Common myeloid progenitor, CD34-positive (primary cell): ENCODE data around the gene FAM53C. TPM values are rescaled to one million over a fixed set of nuclear protein-coding genes. Genes with fewer than 3 reads are reported as not detected.

Source experiments
- CTCF ChIA-PET: fragments of 350-600 bp; sonication (Branson Sonifier 250); formaldehyde crosslinking; loops from one replicate; lab custom pipeline; 2021; ENCODE audit warnings: antibody characterized with exemption; lab: Charles Lee
- POLR2A ChIA-PET: fragments of 350-600 bp; sonication (Branson Sonifier 250); formaldehyde crosslinking; loops from one replicate; lab custom pipeline; 2021; ENCODE audit warnings: antibody characterized with exemption; lab: Charles Lee
- DNase-seq, 3 donors: peaks; one replicate each; pipeline versions ENCODE4 v3.0.0 to v3.0.0-alpha.2; 2013
- H3K27ac ChIP-seq, 2 experiments: 1 replicate in 1 of 2; 2 replicates in 1 of 2; pipeline ENCODE4 v1.7.0; 2013; ENCODE audit warnings: inconsistent platforms in 2 of 2, low read length in 2 of 2, mild to moderate bottlenecking in 2 of 2, low read depth in 1 of 2, moderate library complexity in 1 of 2; ENCODE audit not compliant: severe bottlenecking in 2 of 2, insufficient read depth in 1 of 2, poor library complexity in 1 of 2
- H3K27me3 ChIP-seq, 5 experiments: replicated peaks in 2 of 5; 1 replicate in 3 of 5; 2 replicates in 2 of 5; pipeline versions ENCODE4 v1.6.1 to v1.7.0; 2013; ENCODE audit warnings: low read length in 4 of 5, mild to moderate bottlenecking in 2 of 5, moderate library complexity in 2 of 5, inconsistent platforms in 1 of 5; ENCODE audit not compliant: insufficient read depth in 5 of 5, control insufficient read depth in 4 of 5
- H3K36me3 ChIP-seq, 4 experiments: 1 replicate in 2 of 4; 2 replicates in 2 of 4; pipeline versions ENCODE4 v1.6.1 to v1.7.0; 2013; ENCODE audit warnings: low read length in 3 of 4, control low read depth in 1 of 4, mild to moderate bottlenecking in 1 of 4; ENCODE audit not compliant: control insufficient read depth in 4 of 4, insufficient read depth in 4 of 4
- H3K4me1 ChIP-seq, 4 experiments: 1 replicate in 3 of 4; 2 replicates in 1 of 4; pipeline versions ENCODE4 v1.6.1 to v1.7.1; 2013; ENCODE audit warnings: low read length in 3 of 4, mild to moderate bottlenecking in 3 of 4, control low read depth in 1 of 4, inconsistent platforms in 1 of 4, moderate library complexity in 1 of 4; ENCODE audit not compliant: control insufficient read depth in 4 of 4, insufficient read depth in 4 of 4; ENCODE audit errors: control extremely low read depth in 1 of 4
- H3K4me3 ChIP-seq, 7 experiments: 1 replicate in 4 of 7; 2 replicates in 3 of 7; pipeline versions ENCODE4 v1.5.1 to v1.7.0; 2013; ENCODE audit warnings: mild to moderate bottlenecking in 7 of 7, low read length in 6 of 7, moderate library complexity in 6 of 7, inconsistent platforms in 2 of 7, low read depth in 2 of 7, control low read depth in 1 of 7; ENCODE audit not compliant: insufficient read depth in 4 of 7, control insufficient read depth in 1 of 7; ENCODE audit errors: extremely low read depth in 1 of 7
- H3K9me3 ChIP-seq, 5 experiments: 1 replicate in 4 of 5; 2 replicates in 1 of 5; pipeline versions ENCODE4 v1.6.1 to v1.7.1; 2013; ENCODE audit warnings: low read length in 4 of 5, mild to moderate bottlenecking in 2 of 5, inconsistent platforms in 1 of 5, low read depth in 1 of 5, moderate library complexity in 1 of 5; ENCODE audit not compliant: control insufficient read depth in 4 of 5, insufficient read depth in 2 of 5; ENCODE audit errors: control extremely low read depth in 1 of 5
- WGBS: methylation state at CpG from one replicate; pipeline ENCODE4 v1.1.5; 2013; ENCODE audit not compliant: insufficient coverage; 5-methylcytosine and 5-hydroxymethylcytosine counted together
- polyA plus RNA-seq: library from polyadenylated mRNA; unstranded; fragments of 120-200 nt; gene quantifications from one replicate; pipeline ENCODE4 v1.2.1, GENCODE V29; 2013

FAM53C gene
- polyA plus RNA-seq = 91.2 TPM

GRCh38 chr5:138337685-138338410 lies at the start of gene FAM53C:
FAM53C (plus strand) TSS chr5:138338266; CDS start chr5:138341336, 3,070 bp downstream.
- peaks cover 3 to 15% (median 11%) of the 10 kb centered on the region in 4 experiments for H3K36me3 ChIP-seq
- peak; percentile 93 to 96 (median 96) for DNase-seq
- ChIA-PET POLR2A (interaction anchor here (0.5 to 4.0 kb wide), 7 partner anchors 10 to 153 kb away, joined by 3 to 44 read pairs (median 6); partner anchors contain the start of gene KDM3B), CTCF (interaction anchor here (0.6 to 16.0 kb wide), 4 partner anchors 14 to 33 kb away, joined by 3 to 233 read pairs (median 4); partner anchors contain the start of gene KDM3B)
- under 1% methylated on average over 24 of the region's 56 CpGs for WGBS
- no peaks in the 10 kb centered on the region for H3K9me3 ChIP-seq
- H3K27ac ChIP-seq = peak within 1 kb of the TSS; percentile 100
- H3K4me1 ChIP-seq = peaks cover 13 to 35% (median 27%) of the 10 kb centered on the region in 4 experiments
- no peaks in the 10 kb centered on the region for H3K27me3 ChIP-seq
- peak within 1 kb of the TSS; percentile 81 to 95 (median 89) for H3K4me3 ChIP-seq

- WGBS = 100% methylated on average over 2 of the region's 3 CpGs
- H3K4me1 ChIP-seq = no peaks in the 10 kb centered on the region
- no peak overlapping the region for H3K4me3 ChIP-seq
- no peak overlapping the region for H3K27ac ChIP-seq
- no peak for DNase-seq
- ChIA-PET POLR2A (no interaction called here), CTCF (interaction anchor here (2.1 kb wide), 1 partner anchor 66 kb away, joined by 6 read pairs; no protein-coding TSS in a partner anchor)
- H3K27me3 ChIP-seq = no peaks in the 10 kb centered on the region
- peaks cover 7 to 27% (median 14%) of the 10 kb centered on the region in 4 experiments for H3K36me3 ChIP-seq
- no peaks in the 10 kb centered on the region for H3K9me3 ChIP-seq
Measured at GRCh38 chr5:138289296-138289695, 48.8 kb upstream of the FAM53C start.

- H3K27ac ChIP-seq = no peak overlapping the region
- H3K9me3 ChIP-seq = peaks cover 0 to 2% (median 0%) of the 10 kb centered on the region in 5 experiments
- CTCF ChIA-PET = interaction anchor here (1.6 kb wide), 1 partner anchor 19 kb away, joined by 4 read pairs; no protein-coding TSS in a partner anchor
- no peak overlapping the region for H3K4me3 ChIP-seq
- POLR2A ChIA-PET = no interaction called here
- DNase-seq = no peak
- peaks cover 0 to 7% (median 1%) of the 10 kb centered on the region in 4 experiments for H3K4me1 ChIP-seq
- H3K36me3 ChIP-seq = peaks cover 0 to 4% (median 1%) of the 10 kb centered on the region in 4 experiments
- H3K27me3 ChIP-seq = no peaks in the 10 kb centered on the region
- WGBS = 96% methylated on average over 6 of the region's 6 CpGs
Measured at GRCh38 chr5:138303372-138303771, 34.7 kb upstream of the FAM53C start.

- no peaks in the 10 kb centered on the region for H3K9me3 ChIP-seq
- H3K36me3 ChIP-seq = no peaks in the 10 kb centered on the region
- ChIA-PET CTCF (interaction anchor here (0.6 to 1.6 kb wide), 9 partner anchors 12 to 108 kb away, joined by 3 to 4 read pairs (median 3); partner anchors contain the start of gene KDM3B), POLR2A (interaction anchor here (0.7 kb wide), 1 partner anchor 92 kb away, joined by 3 read pairs; no protein-coding TSS in a partner anchor)
- no peak overlapping the region for H3K4me3 ChIP-seq
- no peaks in the 10 kb centered on the region for H3K27me3 ChIP-seq
- peak; percentile 72 to 85 (median 83) for DNase-seq
- WGBS = 0% methylated on average over 1 of the region's 1 CpG
- H3K27ac ChIP-seq = peak overlapping the region; percentile 19 to 27
- H3K4me1 ChIP-seq = peaks cover 0 to 7% (median 1%) of the 10 kb centered on the region in 4 experiments
Measured at GRCh38 chr5:138305797-138306196, 32.3 kb upstream of the FAM53C start.

- ChIA-PET CTCF (no interaction called here), POLR2A (no interaction called here)
- 98% methylated on average over 7 of the region's 7 CpGs for WGBS
- H3K4me3 ChIP-seq = no peak overlapping the region
- peaks cover 5 to 21% (median 13%) of the 10 kb centered on the region in 4 experiments for H3K36me3 ChIP-seq
- no peak overlapping the region for H3K27ac ChIP-seq
- no peak for DNase-seq
- no peaks in the 10 kb centered on the region for H3K4me1 ChIP-seq
- H3K27me3 ChIP-seq = no peaks in the 10 kb centered on the region
- H3K9me3 ChIP-seq = no peaks in the 10 kb centered on the region
Measured at GRCh38 chr5:138315751-138316278, 22.3 kb upstream of the FAM53C start.

- H3K4me3 ChIP-seq = no peak overlapping the region
- H3K27me3 ChIP-seq = no peaks in the 10 kb centered on the region
- 100% methylated on average over 1 of the region's 3 CpGs for WGBS
- no peak for DNase-seq
- peaks cover 5 to 18% (median 13%) of the 10 kb centered on the region in 4 experiments for H3K36me3 ChIP-seq
- CTCF ChIA-PET = interaction anchor here (1.2 kb wide), 2 partner anchors 33 to 56 kb away, joined by 3 read pairs; no protein-coding TSS in a partner anchor
- POLR2A ChIA-PET = no interaction called here
- H3K27ac ChIP-seq = no peak overlapping the region
- H3K4me1 ChIP-seq = no peaks in the 10 kb centered on the region
- no peaks in the 10 kb centered on the region for H3K9me3 ChIP-seq
Measured at GRCh38 chr5:138316355-138316754, 21.7 kb upstream of the FAM53C start.
